GM12878 (cell line): ENCODE data around the gene DYNLT4. TPM values are rescaled to one million over a fixed set of nuclear protein-coding genes. Genes with fewer than 3 reads are reported as not detected.

Experiments used
- ATF2 ChIP-seq: IDR thresholded peaks from 2 replicates; pipeline ENCODE4 v1.6.1; 2012; ENCODE audit warnings: low read length, inconsistent platforms
- ETV6 ChIP-seq, 2 experiments: fragments of 450-650 bp in 1 of 2; IDR thresholded peaks in 1 of 2; conservative IDR thresholded peaks in 1 of 2; 2 replicates each; pipeline ENCODE4 v1.6.1; 2014; ENCODE audit warnings: antibody characterized with exemption in 1 of 2, borderline replicate concordance in 1 of 2, low read depth in 1 of 2, mild to moderate bottlenecking in 1 of 2, moderate library complexity in 1 of 2
- GATAD2B ChIP-seq: fragments of 450-650 bp; conservative IDR thresholded peaks from 2 replicates; pipeline ENCODE4 v1.6.1; 2017; ENCODE audit warnings: low read depth, mild to moderate bottlenecking, moderate library complexity
- IKZF2 ChIP-seq, 2 experiments: fragments of 450-650 bp; IDR thresholded peaks; 2 replicates each; pipeline ENCODE4 v1.6.1; 2017; ENCODE audit warnings: mild to moderate bottlenecking in 2 of 2, moderate library complexity in 2 of 2
- MAX ChIP-seq: IDR thresholded peaks from 2 replicates; pipeline ENCODE4 v1.6.1; 2012; ENCODE audit warnings: low read depth, low read length, improper control_type of control experiment
- MEF2B ChIP-seq: fragments of 450-650 bp; IDR thresholded peaks from 2 replicates; pipeline ENCODE4 v1.6.1; 2018; ENCODE audit warnings: mild to moderate bottlenecking, moderate library complexity; ENCODE audit not compliant: partially characterized antibody, poor library complexity, severe bottlenecking
- NFIC ChIP-seq: IDR thresholded peaks from 2 replicates; pipeline ENCODE4 v1.6.1; 2012; ENCODE audit warnings: low read depth, mild to moderate bottlenecking, inconsistent platforms, low read length, moderate library complexity
- PAX5 ChIP-seq: IDR thresholded peaks from 2 replicates; pipeline ENCODE4 v1.6.1; 2011; ENCODE audit warnings: low read depth, low read length, borderline replicate concordance
- PKNOX1 ChIP-seq: fragments of 450-650 bp; IDR thresholded peaks from 2 replicates; pipeline ENCODE4 v1.6.1; 2016; ENCODE audit warnings: mild to moderate bottlenecking
- RELA ChIP-seq: fragments of 450-650 bp; IDR thresholded peaks from 2 replicates; pipeline ENCODE4 v1.8.0; 2014; ENCODE audit warnings: borderline replicate concordance; ENCODE audit not compliant: partially characterized antibody
- SMAD1 ChIP-seq: fragments of 450-650 bp; IDR thresholded peaks from 2 replicates; pipeline ENCODE4 v1.6.1; 2018; ENCODE audit warnings: mild to moderate bottlenecking, low read depth; ENCODE audit not compliant: partially characterized antibody
- SMAD5 ChIP-seq: IDR thresholded peaks from 2 replicates; pipeline ENCODE4 v1.6.1; 2016; ENCODE audit warnings: antibody characterized with exemption, low read depth
- TAF1 ChIP-seq: IDR thresholded peaks from 2 replicates; pipeline ENCODE4 v1.6.1; 2011; ENCODE audit warnings: mild to moderate bottlenecking, low read depth, low read length, borderline replicate concordance
- TCF3 ChIP-seq: IDR thresholded peaks from 2 replicates; pipeline ENCODE4 v1.6.1; 2012; ENCODE audit warnings: low read depth, mild to moderate bottlenecking, low read length, borderline replicate concordance; ENCODE audit not compliant: insufficient read depth
- polyA plus RNA-seq, 11 experiments: library from polyadenylated mRNA; depleted of rRNA in 4 of 11; unstranded in 6 of 11; stranded (reverse) in 5 of 11; fragments of >200 nt; fragmentation: Nextera tagmentation in 4 of 11; fragmentation: Illumina TruSeq in 1 of 11; extraction: Ambion mirVana in 4 of 11; extraction: Trizol in 1 of 11; gene quantifications; 1 replicate in 1 of 11; 2 replicates in 10 of 11; pipeline versions ENCODE4 v1.2.1 to v1.2.3, GENCODE V29; 2011 to 2016; ENCODE audit warnings: inconsistent platforms in 2 of 11, missing spikeins in 2 of 11, low read depth in 1 of 11
- total RNA-seq, 4 experiments: library from RNA; depleted of rRNA in 3 of 4; stranded (reverse); fragments of >200 nt in 3 of 4; fragmentation: Illumina TruSeq in 1 of 4; extraction: Trizol in 1 of 4; gene quantifications; 2 replicates each; pipeline versions ENCODE4 v1.2.1 to v1.2.3, GENCODE V29; 2013 to 2021
- TF ChIP-seq, protein P1 (sequence below): IDR thresholded peaks from 2 replicates; pipeline ENCODE4 v1.6.1; 2012; ENCODE audit warnings: low read depth, low read length, improper control_type of control experiment
- TF ChIP-seq, protein P2 (sequence below): fragments of 450-650 bp; IDR thresholded peaks from 2 replicates; pipeline ENCODE4 v1.6.1; 2017; ENCODE audit warnings: antibody characterized with exemption, mild to moderate bottlenecking, moderate library complexity

The DYNLT4 gene
- total and polyA plus RNA-seq, 10 of the 15 experiments (the other 5 are each of a cell fraction or from before 2014, with no cell fraction given): 0.23 to 0.28 TPM; not detected in 8

DNA sequence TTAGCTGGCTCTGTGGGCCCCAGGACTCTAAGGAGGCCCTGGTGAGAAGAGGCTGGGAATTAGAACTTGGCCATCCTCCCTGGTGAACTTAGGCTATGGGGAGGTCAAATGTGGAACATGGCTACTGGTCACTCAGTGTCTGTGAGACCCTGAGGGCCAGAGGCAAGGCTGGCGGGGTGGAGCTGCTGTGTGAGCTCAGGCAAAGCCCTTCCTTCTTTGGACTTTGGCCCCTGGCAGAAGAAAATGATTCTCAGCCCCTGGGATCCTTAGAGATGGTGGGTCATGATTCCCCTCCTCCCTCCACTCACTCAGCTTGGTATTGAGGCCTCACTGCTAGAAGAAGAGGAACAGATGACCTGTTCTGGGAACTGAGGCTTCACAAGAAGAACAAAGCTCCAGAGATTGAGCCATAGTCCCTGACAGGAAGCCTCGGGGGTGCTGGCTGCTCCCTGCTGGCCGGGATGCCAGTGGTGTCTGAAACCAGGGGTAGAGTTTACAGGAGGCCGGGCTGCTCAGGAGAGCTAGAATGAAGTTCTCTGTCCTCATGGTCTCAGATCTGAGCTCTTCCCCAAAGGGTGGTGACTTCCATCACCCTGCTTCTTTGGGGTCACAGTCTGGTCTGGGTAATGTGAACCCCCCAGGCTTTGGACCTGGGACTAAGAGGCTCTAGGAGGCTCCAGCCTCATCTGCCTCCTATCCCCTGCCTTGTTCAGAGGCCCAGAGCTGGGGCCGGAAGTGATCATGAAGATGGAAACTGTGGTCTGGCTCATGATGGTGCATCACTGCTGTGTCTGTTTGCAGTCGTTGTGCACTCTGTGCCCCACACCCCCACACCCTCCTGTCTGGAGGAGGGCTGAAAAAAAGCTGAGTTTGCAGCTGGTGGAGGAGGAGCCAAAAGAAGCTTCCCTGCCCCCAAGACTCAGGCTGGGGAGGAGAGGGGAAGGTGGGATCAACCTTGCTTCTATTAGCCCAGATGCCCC is 2.1 kb upstream of the DYNLT4 start (continued):
- TF ChIP-seq ATF2 (no peak), IKZF2 (IDR thresholded peaks at IDR 0.05) (peak; percentile 51 to 74), MAX (peak; percentile 14; the same call in 1 of the 2 replicates), ETV6 (conservative IDR thresholded peaks at IDR 0.05 in 1 of 2, IDR thresholded peaks at IDR 0.05 in 1 of 2; ENCODE audit: borderline replicate concordance in 1 of 2, low read depth in 1 of 2) (peak in 1 of 2 experiments; percentile 71; a peak in 1 of 4 replicates), PAX5 (peak; percentile 53; the same call in 1 of the 2 replicates), RELA (no peak), NFIC (no peak), PKNOX1 (no peak; the same call in 1 of the 2 replicates), MEF2B (no peak), GATAD2B (no peak), SMAD5 (no peak; the same call in 1 of the 2 replicates), TCF3 (0 out of 2 replicates have a peak, but pooled peaks have one; percentile 59), SMAD1 (no peak), TAF1 (peak; percentile 65; the same call in 1 of the 2 replicates)
- TF ChIP-seq, protein P1, sequence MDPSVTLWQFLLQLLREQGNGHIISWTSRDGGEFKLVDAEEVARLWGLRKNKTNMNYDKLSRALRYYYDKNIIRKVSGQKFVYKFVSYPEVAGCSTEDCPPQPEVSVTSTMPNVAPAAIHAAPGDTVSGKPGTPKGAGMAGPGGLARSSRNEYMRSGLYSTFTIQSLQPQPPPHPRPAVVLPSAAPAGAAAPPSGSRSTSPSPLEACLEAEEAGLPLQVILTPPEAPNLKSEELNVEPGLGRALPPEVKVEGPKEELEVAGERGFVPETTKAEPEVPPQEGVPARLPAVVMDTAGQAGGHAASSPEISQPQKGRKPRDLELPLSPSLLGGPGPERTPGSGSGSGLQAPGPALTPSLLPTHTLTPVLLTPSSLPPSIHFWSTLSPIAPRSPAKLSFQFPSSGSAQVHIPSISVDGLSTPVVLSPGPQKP: 0 out of 2 replicates have a peak, but pooled peaks have one; percentile 55
- TF ChIP-seq, protein P2, sequence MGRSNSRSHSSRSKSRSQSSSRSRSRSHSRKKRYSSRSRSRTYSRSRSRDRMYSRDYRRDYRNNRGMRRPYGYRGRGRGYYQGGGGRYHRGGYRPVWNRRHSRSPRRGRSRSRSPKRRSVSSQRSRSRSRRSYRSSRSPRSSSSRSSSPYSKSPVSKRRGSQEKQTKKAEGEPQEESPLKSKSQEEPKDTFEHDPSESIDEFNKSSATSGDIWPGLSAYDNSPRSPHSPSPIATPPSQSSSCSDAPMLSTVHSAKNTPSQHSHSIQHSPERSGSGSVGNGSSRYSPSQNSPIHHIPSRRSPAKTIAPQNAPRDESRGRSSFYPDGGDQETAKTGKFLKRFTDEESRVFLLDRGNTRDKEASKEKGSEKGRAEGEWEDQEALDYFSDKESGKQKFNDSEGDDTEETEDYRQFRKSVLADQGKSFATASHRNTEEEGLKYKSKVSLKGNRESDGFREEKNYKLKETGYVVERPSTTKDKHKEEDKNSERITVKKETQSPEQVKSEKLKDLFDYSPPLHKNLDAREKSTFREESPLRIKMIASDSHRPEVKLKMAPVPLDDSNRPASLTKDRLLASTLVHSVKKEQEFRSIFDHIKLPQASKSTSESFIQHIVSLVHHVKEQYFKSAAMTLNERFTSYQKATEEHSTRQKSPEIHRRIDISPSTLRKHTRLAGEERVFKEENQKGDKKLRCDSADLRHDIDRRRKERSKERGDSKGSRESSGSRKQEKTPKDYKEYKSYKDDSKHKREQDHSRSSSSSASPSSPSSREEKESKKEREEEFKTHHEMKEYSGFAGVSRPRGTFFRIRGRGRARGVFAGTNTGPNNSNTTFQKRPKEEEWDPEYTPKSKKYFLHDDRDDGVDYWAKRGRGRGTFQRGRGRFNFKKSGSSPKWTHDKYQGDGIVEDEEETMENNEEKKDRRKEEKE: no peak
